Keratinocyte (primary cell): Measurements from ENCODE around the gene CBFA2T3.

Experiments used
- CTCF ChIP-seq, 3 experiments: IDR thresholded peaks in 1 of 3; conservative IDR thresholded peaks in 1 of 3; optimal IDR thresholded peaks in 1 of 3; 2 replicates in 2 of 3; 3 replicates in 1 of 3; pipeline versions ENCODE3 to v1.5.1; 2011; ENCODE audit warnings: low read length in 3 of 3, mild to moderate bottlenecking in 3 of 3, moderate library complexity in 2 of 3, control low read depth in 1 of 3, inconsistent platforms in 1 of 3; ENCODE audit not compliant: insufficient read depth in 2 of 3; ENCODE audit errors: extremely low read depth in 1 of 3
- EZH2 ChIP-seq: IDR thresholded peaks from one replicate; pipeline ENCODE4 v1.6.1; 2012; ENCODE audit warnings: inconsistent platforms, mild to moderate bottlenecking, low read length, moderate library complexity

DNA sequence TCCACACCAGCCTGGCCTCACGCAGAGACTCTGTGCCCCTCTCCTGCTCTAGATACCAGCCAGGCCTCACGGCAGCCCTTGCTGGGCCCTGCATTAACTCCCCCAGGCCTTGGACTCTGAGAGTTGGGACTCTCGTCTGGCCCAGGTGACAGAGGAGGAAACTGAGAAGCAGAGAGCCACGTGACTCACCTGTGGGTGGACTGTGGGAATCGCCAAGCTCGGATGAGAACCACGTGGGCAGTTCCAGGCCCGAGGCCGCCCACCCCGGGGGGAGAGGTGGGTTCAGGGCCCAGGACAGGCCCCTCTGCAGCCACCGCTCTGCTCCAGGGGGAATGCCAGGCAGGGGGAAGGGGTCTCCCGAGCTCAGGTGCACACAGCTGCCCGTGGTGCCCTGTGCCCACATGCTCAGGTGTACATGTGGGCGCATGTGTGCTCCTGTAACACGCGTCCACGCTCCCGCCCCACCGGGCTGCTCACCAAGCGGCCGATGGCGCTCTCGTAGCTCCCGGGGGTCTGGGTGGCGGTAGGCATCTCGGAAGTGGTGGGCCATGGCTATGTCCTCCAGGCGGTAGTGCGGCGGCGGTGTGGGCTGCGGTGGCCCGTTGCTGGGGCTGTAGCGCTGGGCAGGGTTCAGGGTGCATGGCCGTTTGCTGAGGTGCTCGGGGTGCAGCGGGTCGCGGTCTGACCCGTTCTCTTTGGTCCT is 92.3 kb downstream of the CBFA2T3 start:
- TF ChIP-seq CTCF (optimal IDR thresholded peaks at IDR 0.05 in 1 of 3, IDR thresholded peaks at IDR 0.05 in 1 of 3, conservative IDR thresholded peaks at IDR 0.05 in 1 of 3; ENCODE audit: extremely low read depth in 1 of 3, insufficient read depth in 2 of 3, low read length in 3 of 3) (no peak), EZH2 (no peak)
